ENCODE data around the gene ARHGAP8. TPM values are rescaled to one million over a fixed set of nuclear protein-coding genes. Genes with fewer than 3 reads are reported as not detected.

The ARHGAP8 gene
- total and polyA plus RNA-seq, 2 experiments from 2014 or later = 62.8 to 64.9 TPM

GRCh38 chr22:44870021-44870420, 117.6 kb downstream of the ARHGAP8 start (continued):
- TF ChIP-seq, protein P1, sequence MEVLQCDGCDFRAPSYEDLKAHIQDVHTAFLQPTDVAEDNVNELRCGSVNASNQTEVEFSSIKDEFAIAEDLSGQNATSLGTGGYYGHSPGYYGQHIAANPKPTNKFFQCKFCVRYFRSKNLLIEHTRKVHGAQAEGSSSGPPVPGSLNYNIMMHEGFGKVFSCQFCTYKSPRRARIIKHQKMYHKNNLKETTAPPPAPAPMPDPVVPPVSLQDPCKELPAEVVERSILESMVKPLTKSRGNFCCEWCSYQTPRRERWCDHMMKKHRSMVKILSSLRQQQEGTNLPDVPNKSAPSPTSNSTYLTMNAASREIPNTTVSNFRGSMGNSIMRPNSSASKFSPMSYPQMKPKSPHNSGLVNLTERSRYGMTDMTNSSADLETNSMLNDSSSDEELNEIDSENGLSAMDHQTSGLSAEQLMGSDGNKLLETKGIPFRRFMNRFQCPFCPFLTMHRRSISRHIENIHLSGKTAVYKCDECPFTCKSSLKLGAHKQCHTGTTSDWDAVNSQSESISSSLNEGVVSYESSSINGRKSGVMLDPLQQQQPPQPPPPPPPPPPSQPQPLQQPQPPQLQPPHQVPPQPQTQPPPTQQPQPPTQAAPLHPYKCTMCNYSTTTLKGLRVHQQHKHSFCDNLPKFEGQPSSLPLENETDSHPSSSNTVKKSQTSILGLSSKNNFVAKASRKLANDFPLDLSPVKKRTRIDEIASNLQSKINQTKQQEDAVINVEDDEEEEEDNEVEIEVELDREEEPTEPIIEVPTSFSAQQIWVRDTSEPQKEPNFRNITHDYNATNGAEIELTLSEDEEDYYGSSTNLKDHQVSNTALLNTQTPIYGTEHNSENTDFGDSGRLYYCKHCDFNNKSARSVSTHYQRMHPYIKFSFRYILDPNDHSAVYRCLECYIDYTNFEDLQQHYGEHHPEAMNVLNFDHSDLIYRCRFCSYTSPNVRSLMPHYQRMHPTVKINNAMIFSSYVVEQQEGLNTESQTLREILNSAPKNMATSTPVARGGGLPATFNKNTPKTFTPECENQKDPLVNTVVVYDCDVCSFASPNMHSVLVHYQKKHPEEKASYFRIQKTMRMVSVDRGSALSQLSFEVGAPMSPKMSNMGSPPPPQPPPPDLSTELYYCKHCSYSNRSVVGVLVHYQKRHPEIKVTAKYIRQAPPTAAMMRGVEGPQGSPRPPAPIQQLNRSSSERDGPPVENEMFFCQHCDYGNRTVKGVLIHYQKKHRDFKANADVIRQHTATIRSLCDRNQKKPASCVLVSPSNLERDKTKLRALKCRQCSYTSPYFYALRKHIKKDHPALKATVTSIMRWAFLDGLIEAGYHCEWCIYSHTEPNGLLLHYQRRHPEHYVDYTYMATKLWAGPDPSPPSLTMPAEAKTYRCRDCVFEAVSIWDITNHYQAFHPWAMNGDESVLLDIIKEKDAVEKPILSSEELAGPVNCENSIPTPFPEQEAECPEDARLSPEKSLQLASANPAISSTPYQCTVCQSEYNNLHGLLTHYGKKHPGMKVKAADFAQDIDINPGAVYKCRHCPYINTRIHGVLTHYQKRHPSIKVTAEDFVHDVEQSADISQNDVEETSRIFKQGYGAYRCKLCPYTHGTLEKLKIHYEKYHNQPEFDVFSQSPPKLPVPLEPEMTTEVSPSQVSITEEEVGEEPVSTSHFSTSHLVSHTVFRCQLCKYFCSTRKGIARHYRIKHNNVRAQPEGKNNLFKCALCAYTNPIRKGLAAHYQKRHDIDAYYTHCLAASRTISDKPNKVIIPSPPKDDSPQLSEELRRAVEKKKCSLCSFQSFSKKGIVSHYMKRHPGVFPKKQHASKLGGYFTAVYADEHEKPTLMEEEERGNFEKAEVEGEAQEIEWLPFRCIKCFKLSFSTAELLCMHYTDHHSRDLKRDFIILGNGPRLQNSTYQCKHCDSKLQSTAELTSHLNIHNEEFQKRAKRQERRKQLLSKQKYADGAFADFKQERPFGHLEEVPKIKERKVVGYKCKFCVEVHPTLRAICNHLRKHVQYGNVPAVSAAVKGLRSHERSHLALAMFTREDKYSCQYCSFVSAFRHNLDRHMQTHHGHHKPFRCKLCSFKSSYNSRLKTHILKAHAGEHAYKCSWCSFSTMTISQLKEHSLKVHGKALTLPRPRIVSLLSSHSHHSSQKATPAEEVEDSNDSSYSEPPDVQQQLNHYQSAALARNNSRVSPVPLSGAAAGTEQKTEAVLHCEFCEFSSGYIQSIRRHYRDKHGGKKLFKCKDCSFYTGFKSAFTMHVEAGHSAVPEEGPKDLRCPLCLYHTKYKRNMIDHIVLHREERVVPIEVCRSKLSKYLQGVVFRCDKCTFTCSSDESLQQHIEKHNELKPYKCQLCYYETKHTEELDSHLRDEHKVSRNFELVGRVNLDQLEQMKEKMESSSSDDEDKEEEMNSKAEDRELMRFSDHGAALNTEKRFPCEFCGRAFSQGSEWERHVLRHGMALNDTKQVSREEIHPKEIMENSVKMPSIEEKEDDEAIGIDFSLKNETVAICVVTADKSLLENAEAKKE (CRISPR knock-in tag; IDR thresholded peaks at IDR 0.05) = no peak

DNA sequence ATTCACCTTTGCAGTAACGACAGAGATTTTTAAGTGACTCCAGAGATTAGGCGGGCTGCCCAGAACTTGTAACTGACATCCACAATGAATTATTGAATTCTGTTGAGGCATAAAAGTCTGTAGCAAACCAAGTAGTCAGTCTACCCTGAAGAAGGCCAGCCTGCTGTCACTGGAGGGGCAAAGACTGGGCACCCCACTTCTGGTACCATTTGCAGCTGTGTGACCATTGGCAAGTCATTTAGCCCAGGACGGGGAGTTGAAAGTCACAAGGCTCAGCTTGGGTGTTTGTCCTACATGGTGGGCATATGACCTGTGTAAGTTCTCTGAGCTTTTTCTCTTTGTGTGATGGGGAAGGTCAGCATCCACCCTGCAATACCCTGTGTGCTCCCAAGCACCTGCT, 119.4 kb downstream of the ARHGAP8 start:
- ATAC-seq (no peak), DNase-seq (ENCODE audit: low spot score) (no peak)
- Histone ChIP-seq H4K20me1 (replicated peaks; ENCODE audit: insufficient read depth) (no peaks in the 10 kb centered on the region; the same call in 1 of the 2 replicates), H3K27me3 (ENCODE audit: insufficient read depth) (no peaks in the 10 kb centered on the region), H3K4me1 (ENCODE audit: insufficient read depth) (peaks cover 3% of the 10 kb centered on the region; the same call in 1 of the 2 replicates), H3K4me3 (no peak overlapping the region), H3K27ac (ENCODE audit: low read depth) (no peak overlapping the region), H3K79me2 (replicated peaks; ENCODE audit: insufficient read depth) (no peaks in the 10 kb centered on the region), H3F3A (replicated peaks; ENCODE audit: low read depth) (no peaks in the 10 kb centered on the region), H3K9me2 (ENCODE audit: insufficient read depth) (no peaks in the 10 kb centered on the region), H3K36me3 (ENCODE audit: insufficient read depth) (no peaks in the 10 kb centered on the region), H2AFZ (no peak overlapping the region), H3K4me2 (no peak overlapping the region)
- Mint-ChIP-seq H3K4me3 (no peak overlapping the region), H3K4me1 (peaks cover 12% of the 10 kb centered on the region), H3K36me3 (ENCODE audit: low read depth) (peaks cover 26% of the 10 kb centered on the region), H3K27ac (no peak overlapping the region), H3K27me3 (ENCODE audit: insufficient read depth, low read depth, poor library complexity) (peaks cover 14% of the 10 kb centered on the region), H3K9me3 (peaks cover 23% of the 10 kb centered on the region)
- TF ChIP-seq CREB1 (CRISPR knock-in tag; IDR thresholded peaks at IDR 0.05; ENCODE audit: low read depth) (no peak), ZNF114 (CRISPR knock-in tag; IDR thresholded peaks at IDR 0.05) (no peak), ETS1 (IDR thresholded peaks at IDR 0.05) (no peak), CTCF (conservative IDR thresholded peaks at IDR 0.05; ENCODE audit: low read depth in 2 of 2) (no peak)
- TF ChIP-seq, protein P2, sequence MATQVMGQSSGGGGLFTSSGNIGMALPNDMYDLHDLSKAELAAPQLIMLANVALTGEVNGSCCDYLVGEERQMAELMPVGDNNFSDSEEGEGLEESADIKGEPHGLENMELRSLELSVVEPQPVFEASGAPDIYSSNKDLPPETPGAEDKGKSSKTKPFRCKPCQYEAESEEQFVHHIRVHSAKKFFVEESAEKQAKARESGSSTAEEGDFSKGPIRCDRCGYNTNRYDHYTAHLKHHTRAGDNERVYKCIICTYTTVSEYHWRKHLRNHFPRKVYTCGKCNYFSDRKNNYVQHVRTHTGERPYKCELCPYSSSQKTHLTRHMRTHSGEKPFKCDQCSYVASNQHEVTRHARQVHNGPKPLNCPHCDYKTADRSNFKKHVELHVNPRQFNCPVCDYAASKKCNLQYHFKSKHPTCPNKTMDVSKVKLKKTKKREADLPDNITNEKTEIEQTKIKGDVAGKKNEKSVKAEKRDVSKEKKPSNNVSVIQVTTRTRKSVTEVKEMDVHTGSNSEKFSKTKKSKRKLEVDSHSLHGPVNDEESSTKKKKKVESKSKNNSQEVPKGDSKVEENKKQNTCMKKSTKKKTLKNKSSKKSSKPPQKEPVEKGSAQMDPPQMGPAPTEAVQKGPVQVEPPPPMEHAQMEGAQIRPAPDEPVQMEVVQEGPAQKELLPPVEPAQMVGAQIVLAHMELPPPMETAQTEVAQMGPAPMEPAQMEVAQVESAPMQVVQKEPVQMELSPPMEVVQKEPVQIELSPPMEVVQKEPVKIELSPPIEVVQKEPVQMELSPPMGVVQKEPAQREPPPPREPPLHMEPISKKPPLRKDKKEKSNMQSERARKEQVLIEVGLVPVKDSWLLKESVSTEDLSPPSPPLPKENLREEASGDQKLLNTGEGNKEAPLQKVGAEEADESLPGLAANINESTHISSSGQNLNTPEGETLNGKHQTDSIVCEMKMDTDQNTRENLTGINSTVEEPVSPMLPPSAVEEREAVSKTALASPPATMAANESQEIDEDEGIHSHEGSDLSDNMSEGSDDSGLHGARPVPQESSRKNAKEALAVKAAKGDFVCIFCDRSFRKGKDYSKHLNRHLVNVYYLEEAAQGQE (IDR thresholded peaks at IDR 0.05; ENCODE audit: unreplicated experiment) = no peak
